Mesothelial cell of epicardium (in vitro differentiated cells): ENCODE measurements around the gene ATP2B1. TPM values are rescaled to one million over a fixed set of nuclear protein-coding genes. Genes with fewer than 3 reads are reported as not detected.

Experiments
- DNase-seq, 2 experiments: peaks; one replicate each; pipeline ENCODE4 v3.0.0; 2021; ENCODE audit warnings: low spot score in 2 of 2; ENCODE audit not compliant: unreplicated experiment in 2 of 2
- H3K27ac Mint-ChIP-seq: 2 replicates; pipeline ENCODE4 v1.8.0; 2021; ENCODE audit warnings: mixed read lengths
- H3K27me3 Mint-ChIP-seq: 2 replicates; pipeline ENCODE4 v1.8.0; 2021; ENCODE audit warnings: low read depth, mixed read lengths
- H3K36me3 Mint-ChIP-seq: 2 replicates; pipeline ENCODE4 v1.8.0; 2021; ENCODE audit warnings: mixed read lengths
- H3K4me1 Mint-ChIP-seq: 2 replicates; pipeline ENCODE4 v1.8.0; 2021; ENCODE audit warnings: mixed read lengths
- H3K4me3 Mint-ChIP-seq: 2 replicates; pipeline ENCODE4 v1.8.0; 2021; ENCODE audit warnings: mild to moderate bottlenecking, moderate library complexity, mixed read lengths
- H3K9me3 Mint-ChIP-seq: 2 replicates; pipeline ENCODE4 v1.8.0; 2021; ENCODE audit warnings: mixed read lengths
- total RNA-seq: library from RNA; stranded (reverse); gene quantifications from 3 replicates; pipeline ENCODE4 v1.2.1, GENCODE V29; 2021
- TF ChIP-seq, protein P1 (sequence below): fragments of 200-600 bp; sonication (generic); IDR thresholded peaks from one replicate; pipeline ENCODE4 v1.5.0; 2021; ENCODE audit warnings: antibody characterized with exemption; ENCODE audit not compliant: unreplicated experiment

Gene ATP2B1
- total RNA-seq, 1 donor from 2014 or later = 131 TPM

GRCh38 chr12:89571491-89572195 lies 137.0 kb downstream of the ATP2B1 start:
- Mint-ChIP-seq H3K27me3 (no peaks in the 10 kb centered on the region), H3K4me3 (no peak overlapping the region), H3K27ac (no peak overlapping the region), H3K36me3 (no peaks in the 10 kb centered on the region), H3K9me3 (no peaks in the 10 kb centered on the region), H3K4me1 (peaks cover 51% of the 10 kb centered on the region)
- no peak for DNase-seq
- TF ChIP-seq, protein P1, sequence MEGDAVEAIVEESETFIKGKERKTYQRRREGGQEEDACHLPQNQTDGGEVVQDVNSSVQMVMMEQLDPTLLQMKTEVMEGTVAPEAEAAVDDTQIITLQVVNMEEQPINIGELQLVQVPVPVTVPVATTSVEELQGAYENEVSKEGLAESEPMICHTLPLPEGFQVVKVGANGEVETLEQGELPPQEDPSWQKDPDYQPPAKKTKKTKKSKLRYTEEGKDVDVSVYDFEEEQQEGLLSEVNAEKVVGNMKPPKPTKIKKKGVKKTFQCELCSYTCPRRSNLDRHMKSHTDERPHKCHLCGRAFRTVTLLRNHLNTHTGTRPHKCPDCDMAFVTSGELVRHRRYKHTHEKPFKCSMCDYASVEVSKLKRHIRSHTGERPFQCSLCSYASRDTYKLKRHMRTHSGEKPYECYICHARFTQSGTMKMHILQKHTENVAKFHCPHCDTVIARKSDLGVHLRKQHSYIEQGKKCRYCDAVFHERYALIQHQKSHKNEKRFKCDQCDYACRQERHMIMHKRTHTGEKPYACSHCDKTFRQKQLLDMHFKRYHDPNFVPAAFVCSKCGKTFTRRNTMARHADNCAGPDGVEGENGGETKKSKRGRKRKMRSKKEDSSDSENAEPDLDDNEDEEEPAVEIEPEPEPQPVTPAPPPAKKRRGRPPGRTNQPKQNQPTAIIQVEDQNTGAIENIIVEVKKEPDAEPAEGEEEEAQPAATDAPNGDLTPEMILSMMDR = no peak

DNA sequence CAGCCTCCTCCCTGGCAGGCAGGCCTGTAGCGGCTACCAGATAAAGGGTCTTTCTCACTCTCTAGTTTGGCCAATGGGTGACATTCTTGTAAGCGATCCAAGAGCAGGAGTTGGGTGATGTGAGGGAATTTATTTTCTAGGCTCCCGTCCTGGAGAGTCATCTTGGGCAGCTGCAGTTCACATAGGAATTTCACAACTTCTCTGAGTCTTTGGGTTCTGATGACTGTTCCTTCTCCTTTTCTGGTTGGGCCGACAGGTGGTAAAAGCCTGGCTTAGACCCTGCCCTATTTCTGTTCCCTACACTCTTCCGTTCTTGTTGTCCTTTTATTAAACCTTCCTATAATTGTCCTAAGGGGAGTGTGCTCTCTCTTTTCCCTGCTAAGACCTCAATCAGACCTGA lies 140.2 kb downstream of the ATP2B1 start:
- H3K27ac Mint-ChIP-seq = no peak overlapping the region

GRCh38 chr12:89567691-89568239 lies 140.9 kb downstream of the ATP2B1 start:
- TF ChIP-seq, protein P1 = no peak
- no peak overlapping the region for H3K27ac Mint-ChIP-seq

More for the DNA sequence above, 140.2 kb downstream of the ATP2B1 start:
- Mint-ChIP-seq H3K4me1 (peaks cover 37% of the 10 kb centered on the region), H3K4me3 (no peak overlapping the region), H3K9me3 (no peaks in the 10 kb centered on the region), H3K27me3 (no peaks in the 10 kb centered on the region), H3K36me3 (no peaks in the 10 kb centered on the region)
- no peak for DNase-seq
- TF ChIP-seq, protein P1 = no peak

DNA sequence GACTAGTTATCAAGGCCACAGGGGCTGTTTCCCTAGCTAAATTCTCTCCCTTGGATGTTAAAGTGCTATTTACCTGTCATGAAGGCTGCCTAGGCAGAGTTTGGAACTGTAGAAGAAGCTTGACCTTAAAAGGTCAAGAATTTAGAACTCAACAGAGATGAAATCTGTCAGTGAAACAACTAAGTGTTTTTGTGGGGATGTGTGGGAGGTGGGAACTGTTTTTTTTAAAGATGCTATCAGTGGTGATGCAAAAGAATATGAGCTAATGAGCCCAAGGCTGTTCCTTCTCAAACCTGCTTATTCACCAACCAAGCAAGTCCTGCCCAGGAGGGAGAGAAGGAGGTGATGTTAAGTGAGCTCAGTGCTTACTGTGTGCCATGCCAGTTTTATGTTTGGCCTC lies 142.0 kb downstream of the ATP2B1 start:
- H3K36me3 Mint-ChIP-seq = no peaks in the 10 kb centered on the region
- H3K9me3 Mint-ChIP-seq = no peaks in the 10 kb centered on the region
- H3K27ac Mint-ChIP-seq = peak overlapping the region; percentile 15
- peaks cover 34% of the 10 kb centered on the region for H3K4me1 Mint-ChIP-seq
- TF ChIP-seq, protein P1 = no peak
- H3K27me3 Mint-ChIP-seq = no peaks in the 10 kb centered on the region
- H3K4me3 Mint-ChIP-seq = no peak overlapping the region
- no peak for DNase-seq

More at GRCh38 chr12:89567691-89568239, 140.9 kb downstream of the ATP2B1 start:
- Mint-ChIP-seq H3K9me3 (no peaks in the 10 kb centered on the region), H3K4me1 (peaks cover 34% of the 10 kb centered on the region), H3K36me3 (no peaks in the 10 kb centered on the region), H3K4me3 (no peak overlapping the region), H3K27me3 (no peaks in the 10 kb centered on the region)
- no peak for DNase-seq

GRCh38 chr12:89565002-89565401 lies 143.6 kb downstream of the ATP2B1 start:
- TF ChIP-seq, protein P1 = no peak
- Mint-ChIP-seq H3K36me3 (no peaks in the 10 kb centered on the region), H3K4me1 (peaks cover 34% of the 10 kb centered on the region), H3K27me3 (no peaks in the 10 kb centered on the region), H3K4me3 (no peak overlapping the region), H3K9me3 (no peaks in the 10 kb centered on the region), H3K27ac (no peak overlapping the region)
- DNase-seq = no peak
